ENCODE results near the gene RUSF1. TPM values are rescaled to one million over a fixed set of nuclear protein-coding genes. Genes with fewer than 3 reads are reported as not detected.

Gene RUSF1
- total RNA-seq, 1 donor: 45.5 TPM

- no peak for DNase-seq (ENCODE audit: low read depth)
- no peak overlapping the region for H3K4me3 ChIP-seq (ENCODE audit: low read depth, low read length)
- TF ChIP-seq CTCF (IDR thresholded peaks at IDR 0.05; ENCODE audit: insufficient read depth, low read length): no peak
These were observed 27.2 kb downstream of the RUSF1 start for GRCh38 chr16:31480851-31481536.

- no peak for DNase-seq (ENCODE audit: low read depth)
- TF ChIP-seq CTCF (IDR thresholded peaks at IDR 0.05; ENCODE audit: insufficient read depth, low read length): no peak
- no peak overlapping the region for H3K4me3 ChIP-seq (ENCODE audit: low read depth, low read length)
These were observed 28.4 kb downstream of the RUSF1 start for GRCh38 chr16:31479751-31480150.

GRCh38 chr16:31478956-31479355 is 29.2 kb downstream of the RUSF1 start:
- H3K4me3 ChIP-seq (ENCODE audit: low read depth, low read length): no peak overlapping the region
- DNase-seq (ENCODE audit: low read depth): no peak
- no peak for TF ChIP-seq CTCF (IDR thresholded peaks at IDR 0.05; ENCODE audit: insufficient read depth, low read length)

DNA sequence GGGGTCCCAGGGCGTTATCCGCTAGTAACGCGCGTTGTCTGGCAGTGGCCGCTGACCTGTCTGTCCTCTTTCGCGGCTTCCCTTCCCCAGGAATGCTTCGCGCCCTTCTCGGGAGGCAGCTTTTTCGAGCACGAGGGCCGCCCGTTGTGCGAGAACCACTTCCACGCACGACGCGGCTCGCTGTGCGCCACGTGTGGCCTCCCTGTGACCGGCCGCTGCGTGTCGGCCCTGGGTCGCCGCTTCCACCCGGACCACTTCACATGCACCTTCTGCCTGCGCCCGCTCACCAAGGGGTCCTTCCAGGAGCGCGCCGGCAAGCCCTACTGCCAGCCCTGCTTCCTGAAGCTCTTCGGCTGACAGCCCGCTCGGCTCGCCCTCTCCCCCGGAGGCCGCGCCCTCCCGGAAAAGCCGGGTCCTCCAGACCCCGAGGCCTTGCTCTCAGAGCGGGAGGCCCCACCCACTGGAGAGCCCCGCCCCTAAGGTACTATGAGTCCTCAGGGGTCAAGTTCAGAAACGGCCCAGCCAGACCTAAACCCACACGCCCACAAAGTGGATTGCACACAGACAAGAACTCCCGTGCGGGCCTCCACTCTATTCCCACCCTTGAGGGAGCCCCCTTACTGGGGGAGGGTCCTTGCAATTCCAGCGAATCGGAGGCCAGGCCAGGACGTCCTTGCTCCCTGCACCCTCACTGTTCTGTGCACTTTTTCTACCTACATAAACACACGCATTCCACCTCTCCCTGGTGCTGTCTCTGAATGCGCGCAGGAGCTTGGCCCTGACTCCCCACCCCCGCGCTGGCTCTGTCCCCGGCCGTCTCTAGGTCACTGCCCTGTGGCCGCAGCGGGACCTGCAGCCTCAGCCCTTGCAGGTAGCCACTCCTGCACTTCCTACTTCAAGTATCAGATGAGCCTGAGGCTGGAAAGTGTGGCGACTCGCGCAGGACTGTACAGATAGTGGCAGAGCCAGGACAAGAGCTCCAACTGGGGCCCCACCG is 30.7 kb downstream of the RUSF1 start:
- no peak for TF ChIP-seq CTCF (IDR thresholded peaks at IDR 0.05; ENCODE audit: insufficient read depth, low read length)
- H3K4me3 ChIP-seq (ENCODE audit: low read depth, low read length): no peak overlapping the region
- no peak for DNase-seq (ENCODE audit: low read depth)

DNA sequence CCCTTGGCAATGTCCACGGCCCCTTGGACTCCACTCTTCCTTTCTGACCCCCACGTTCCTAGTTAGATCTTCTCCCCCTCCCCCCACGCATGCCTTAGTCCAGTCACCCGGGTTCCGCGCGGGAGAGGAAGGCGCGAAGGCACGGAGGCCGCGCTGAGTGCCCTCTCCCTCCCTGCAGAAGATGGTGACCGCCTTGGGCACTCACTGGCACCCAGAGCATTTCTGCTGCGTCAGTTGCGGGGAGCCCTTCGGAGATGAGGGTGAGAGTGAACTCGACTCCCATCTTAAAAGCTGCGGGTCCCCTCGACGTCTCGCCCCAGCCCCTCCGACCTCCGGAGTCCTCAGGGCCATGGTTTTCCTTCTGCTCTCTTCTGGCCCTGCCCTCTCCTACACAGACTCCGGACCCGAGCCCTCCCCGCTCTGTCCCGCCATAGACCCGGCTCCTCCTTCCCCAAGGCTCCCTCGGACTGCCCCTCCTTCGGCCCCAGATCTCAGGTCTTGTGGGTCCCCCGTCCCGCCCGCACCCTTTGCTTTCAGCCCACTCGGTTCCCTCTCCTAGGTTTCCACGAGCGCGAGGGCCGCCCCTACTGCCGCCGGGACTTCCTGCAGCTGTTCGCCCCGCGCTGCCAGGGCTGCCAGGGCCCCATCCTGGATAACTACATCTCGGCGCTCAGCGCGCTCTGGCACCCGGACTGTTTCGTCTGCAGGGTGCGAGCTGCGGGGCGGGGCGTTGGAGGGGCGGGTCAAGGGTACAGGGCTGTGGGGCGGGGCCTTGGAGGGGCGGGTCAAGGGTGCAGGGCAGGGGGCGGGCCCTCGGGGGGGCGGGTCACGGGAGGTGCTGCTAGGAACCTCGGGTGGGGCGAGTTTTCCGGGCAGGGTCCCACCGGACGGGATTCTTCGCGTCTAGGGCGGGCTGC is 31.6 kb downstream of the RUSF1 start:
- TF ChIP-seq CTCF (IDR thresholded peaks at IDR 0.05; ENCODE audit: insufficient read depth, low read length): no peak
- DNase-seq (ENCODE audit: low read depth): no peak

DNA sequence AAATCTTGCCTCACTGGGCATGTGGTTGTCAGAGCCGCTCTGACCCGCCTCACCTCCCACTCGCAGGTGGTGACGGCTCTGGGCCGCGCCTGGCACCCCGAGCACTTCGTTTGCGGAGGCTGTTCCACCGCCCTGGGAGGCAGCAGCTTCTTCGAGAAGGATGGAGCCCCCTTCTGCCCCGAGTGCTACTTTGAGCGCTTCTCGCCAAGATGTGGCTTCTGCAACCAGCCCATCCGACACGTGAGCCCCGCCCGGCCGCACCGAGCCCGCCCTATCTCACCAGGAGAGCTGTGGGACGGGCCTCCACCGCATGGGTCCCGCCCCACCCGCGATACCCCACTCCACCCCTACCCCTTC is 32.3 kb downstream of the RUSF1 start:
- TF ChIP-seq CTCF (IDR thresholded peaks at IDR 0.05; ENCODE audit: insufficient read depth, low read length): no peak
- DNase-seq (ENCODE audit: low read depth): no peak
- no peak overlapping the region for H3K4me3 ChIP-seq (ENCODE audit: low read depth, low read length)

More for the DNA sequence above, 31.6 kb downstream of the RUSF1 start:
- no peak overlapping the region for H3K4me3 ChIP-seq (ENCODE audit: low read depth, low read length)
